Liver (tissue), 9 donors: ENCODE results near the gene PLAAT1. TPM values are rescaled to one million over a fixed set of nuclear protein-coding genes. Genes with fewer than 3 reads are reported as not detected.

Source experiments
- DNase-seq: peaks from one replicate; pipeline ENCODE4 v3.0.0-alpha.2; 2017; ENCODE audit warnings: low spot score
- H3K27ac ChIP-seq, 2 donors: one replicate each; pipeline ENCODE4 v1.7.0; 2013; ENCODE audit warnings: inconsistent platforms in 2 of 2, low read length in 2 of 2, control low read depth in 1 of 2, low read depth in 1 of 2, mild to moderate bottlenecking in 1 of 2
- H3K27me3 ChIP-seq, 4 donors: one replicate each; pipeline versions ENCODE4 v1.6.1 to v1.7.0; 2013; ENCODE audit warnings: low read length in 3 of 4, inconsistent platforms in 1 of 4, mild to moderate bottlenecking in 1 of 4, moderate library complexity in 1 of 4; ENCODE audit not compliant: control insufficient read depth in 4 of 4, insufficient read depth in 4 of 4
- H3K36me3 ChIP-seq, 4 donors: one replicate each; pipeline versions ENCODE4 v1.6.1 to v1.7.0; 2013; ENCODE audit warnings: low read length in 3 of 4, mild to moderate bottlenecking in 3 of 4, low read depth in 1 of 4, moderate library complexity in 1 of 4; ENCODE audit not compliant: control insufficient read depth in 4 of 4, insufficient read depth in 3 of 4
- H3K4me1 ChIP-seq, 4 donors: one replicate each; pipeline versions ENCODE4 v1.6.1 to v1.7.0; 2013; ENCODE audit warnings: low read length in 3 of 4, mild to moderate bottlenecking in 3 of 4, moderate library complexity in 1 of 4; ENCODE audit not compliant: control insufficient read depth in 4 of 4, insufficient read depth in 4 of 4
- H3K4me3 ChIP-seq, 3 donors: one replicate each; pipeline versions ENCODE4 v1.6.1 to v1.7.0; 2013; ENCODE audit warnings: low read length in 3 of 3, control low read depth in 1 of 3, low read depth in 1 of 3, mild to moderate bottlenecking in 1 of 3
- H3K9ac ChIP-seq, 2 donors: one replicate each; pipeline ENCODE4 v1.7.0; 2013; ENCODE audit warnings: low read length in 2 of 2, mild to moderate bottlenecking in 2 of 2, moderate library complexity in 2 of 2, control low read depth in 1 of 2, low read depth in 1 of 2
- H3K9me3 ChIP-seq, 4 donors: one replicate each; pipeline versions ENCODE4 v1.6.1 to v1.7.0; 2013; ENCODE audit warnings: low read length in 3 of 4; ENCODE audit not compliant: control insufficient read depth in 4 of 4
- EGR1 ChIP-seq, 2 donors: IDR thresholded peaks; 2 replicates each; pipeline ENCODE4 v1.6.1; 2016 to 2018; ENCODE audit warnings: antibody characterized with exemption in 2 of 2, low read depth in 2 of 2
- FOXA1 ChIP-seq: IDR thresholded peaks from 2 replicates; pipeline ENCODE4 v1.6.1; 2016; ENCODE audit warnings: antibody characterized with exemption
- FOXA2 ChIP-seq: IDR thresholded peaks from 2 replicates; pipeline ENCODE4 v1.6.1; 2016; ENCODE audit warnings: antibody characterized with exemption
- GABPA ChIP-seq, 2 donors: IDR thresholded peaks in 1 of 2; conservative IDR thresholded peaks in 1 of 2; 2 replicates each; pipeline ENCODE4 v1.6.1; 2016; ENCODE audit warnings: antibody characterized with exemption in 2 of 2, mild to moderate bottlenecking in 1 of 2, moderate library complexity in 1 of 2
- JUND ChIP-seq, 2 donors: IDR thresholded peaks; 2 replicates each; pipeline ENCODE4 v1.6.1; 2016; ENCODE audit warnings: antibody characterized with exemption in 2 of 2
- TAF1 ChIP-seq: conservative IDR thresholded peaks from 2 replicates; pipeline ENCODE4 v1.6.1; 2016; ENCODE audit warnings: antibody characterized with exemption, mild to moderate bottlenecking
- YY1 ChIP-seq: IDR thresholded peaks from 2 replicates; pipeline ENCODE4 v1.6.1; 2016; ENCODE audit warnings: antibody characterized with exemption, mild to moderate bottlenecking
- WGBS: extraction: QIAGEN DNeasy Blood & Tissue Kit; methylation state at CpG from one replicate; pipeline ENCODE4 v1.1.7; 2013; 5-methylcytosine and 5-hydroxymethylcytosine counted together
- polyA plus RNA-seq, 2 donors: library from polyadenylated mRNA; stranded (reverse) in 1 of 2; unstranded in 1 of 2; fragments of 200-250 nt in 1 of 2; fragments of >200 nt in 1 of 2; fragmentation: Nextera tagmentation in 1 of 2; extraction: Ambion mirVana in 1 of 2; gene quantifications; one replicate each; pipeline versions ENCODE4 v1.2.1 to v1.2.3, GENCODE V29; 2013 to 2015
- total RNA-seq, 2 donors: library from RNA; depleted of rRNA; stranded (reverse); fragments of >200 nt; gene quantifications; one replicate each; pipeline ENCODE4 v1.2.3, GENCODE V29; 2014
- TF ChIP-seq, protein P1 (sequence below): IDR thresholded peaks from 2 replicates; pipeline ENCODE4 v1.6.1; 2016; ENCODE audit warnings: antibody characterized with exemption
- TF ChIP-seq, protein P2 (sequence below): IDR thresholded peaks from 2 replicates; pipeline ENCODE4 v1.6.1; 2016; ENCODE audit warnings: antibody characterized with exemption, mild to moderate bottlenecking
- donor health status: healthy.
- donor health status: healthy.
- donor health status: healthy.
- donor health status: healthy.
- donor health status: healthy.

PLAAT1 gene
- total and polyA plus RNA-seq, 4 donors, result 0.12 to 0.37 (median 0.19) TPM; not detected in 1

DNA sequence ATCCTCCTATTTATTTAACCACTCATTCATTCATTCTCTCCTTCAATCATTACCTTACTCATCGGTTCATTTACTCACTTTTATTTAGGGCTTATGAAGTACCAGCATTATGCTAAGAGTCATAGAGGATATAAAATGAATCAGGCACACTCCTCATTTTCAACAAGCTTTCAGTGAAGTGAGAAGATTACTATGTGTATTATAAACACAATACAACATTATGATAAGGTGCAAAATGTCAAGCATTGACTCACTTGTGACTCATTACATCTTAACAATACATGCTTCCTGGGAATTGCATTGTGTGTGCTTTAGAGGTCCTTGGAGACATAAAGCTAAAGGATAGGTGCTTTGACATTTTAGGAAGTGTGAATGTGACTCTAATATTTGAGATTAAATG lies 60.4 kb downstream of the PLAAT1 start:
- no peak for DNase-seq
- H3K9me3 ChIP-seq, result peaks cover 0 to 1% (median 0%) of the 10 kb centered on the region in 4 donors
- 82% methylated on average over 1 of the region's 1 CpG for WGBS

DNA sequence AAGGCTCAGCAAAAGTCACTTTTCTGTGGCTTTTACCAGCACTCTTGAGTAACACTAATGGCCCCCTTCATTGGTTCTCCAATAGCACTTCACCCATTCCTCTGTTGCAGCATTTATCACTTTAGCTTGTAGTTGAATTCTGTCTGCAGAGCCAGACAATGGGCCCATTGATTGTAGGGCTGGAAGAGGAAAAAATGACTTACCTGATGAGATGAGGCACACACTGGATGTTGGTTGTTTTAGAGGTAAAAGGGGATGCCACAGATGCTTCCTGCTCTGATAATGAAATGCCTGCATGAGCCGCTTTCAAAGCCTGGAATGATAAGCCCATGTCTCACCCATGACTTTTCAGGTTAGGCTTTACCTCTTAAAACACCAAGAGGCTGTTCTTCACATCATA lies 64.3 kb downstream of the PLAAT1 start:
- H3K9ac ChIP-seq, result no peak overlapping the region
- no peak overlapping the region for H3K4me3 ChIP-seq
- 88% methylated on average over 1 of the region's 1 CpG for WGBS
- H3K27ac ChIP-seq, result no peak overlapping the region
- no peaks in the 10 kb centered on the region for H3K9me3 ChIP-seq
- no peaks in the 10 kb centered on the region for H3K36me3 ChIP-seq
- TF ChIP-seq FOXA1, result no peak
- TF ChIP-seq, protein P1, sequence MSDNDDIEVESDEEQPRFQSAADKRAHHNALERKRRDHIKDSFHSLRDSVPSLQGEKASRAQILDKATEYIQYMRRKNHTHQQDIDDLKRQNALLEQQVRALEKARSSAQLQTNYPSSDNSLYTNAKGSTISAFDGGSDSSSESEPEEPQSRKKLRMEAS, result no peak
- TF ChIP-seq, protein P2, sequence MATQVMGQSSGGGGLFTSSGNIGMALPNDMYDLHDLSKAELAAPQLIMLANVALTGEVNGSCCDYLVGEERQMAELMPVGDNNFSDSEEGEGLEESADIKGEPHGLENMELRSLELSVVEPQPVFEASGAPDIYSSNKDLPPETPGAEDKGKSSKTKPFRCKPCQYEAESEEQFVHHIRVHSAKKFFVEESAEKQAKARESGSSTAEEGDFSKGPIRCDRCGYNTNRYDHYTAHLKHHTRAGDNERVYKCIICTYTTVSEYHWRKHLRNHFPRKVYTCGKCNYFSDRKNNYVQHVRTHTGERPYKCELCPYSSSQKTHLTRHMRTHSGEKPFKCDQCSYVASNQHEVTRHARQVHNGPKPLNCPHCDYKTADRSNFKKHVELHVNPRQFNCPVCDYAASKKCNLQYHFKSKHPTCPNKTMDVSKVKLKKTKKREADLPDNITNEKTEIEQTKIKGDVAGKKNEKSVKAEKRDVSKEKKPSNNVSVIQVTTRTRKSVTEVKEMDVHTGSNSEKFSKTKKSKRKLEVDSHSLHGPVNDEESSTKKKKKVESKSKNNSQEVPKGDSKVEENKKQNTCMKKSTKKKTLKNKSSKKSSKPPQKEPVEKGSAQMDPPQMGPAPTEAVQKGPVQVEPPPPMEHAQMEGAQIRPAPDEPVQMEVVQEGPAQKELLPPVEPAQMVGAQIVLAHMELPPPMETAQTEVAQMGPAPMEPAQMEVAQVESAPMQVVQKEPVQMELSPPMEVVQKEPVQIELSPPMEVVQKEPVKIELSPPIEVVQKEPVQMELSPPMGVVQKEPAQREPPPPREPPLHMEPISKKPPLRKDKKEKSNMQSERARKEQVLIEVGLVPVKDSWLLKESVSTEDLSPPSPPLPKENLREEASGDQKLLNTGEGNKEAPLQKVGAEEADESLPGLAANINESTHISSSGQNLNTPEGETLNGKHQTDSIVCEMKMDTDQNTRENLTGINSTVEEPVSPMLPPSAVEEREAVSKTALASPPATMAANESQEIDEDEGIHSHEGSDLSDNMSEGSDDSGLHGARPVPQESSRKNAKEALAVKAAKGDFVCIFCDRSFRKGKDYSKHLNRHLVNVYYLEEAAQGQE, result no peak
- no peak for TF ChIP-seq JUND (IDR thresholded peaks at IDR 0.05)
- no peak for TF ChIP-seq FOXA2
- no peaks in the 10 kb centered on the region for H3K4me1 ChIP-seq
- no peak for DNase-seq
- no peaks in the 10 kb centered on the region for H3K27me3 ChIP-seq

More for the DNA sequence above, 60.4 kb downstream of the PLAAT1 start:
- Histone ChIP-seq H3K4me1 (no peaks in the 10 kb centered on the region), H3K27me3 (no peaks in the 10 kb centered on the region), H3K4me3 (no peak overlapping the region), H3K27ac (no peak overlapping the region), H3K36me3 (no peaks in the 10 kb centered on the region), H3K9ac (no peak overlapping the region)
- TF ChIP-seq EGR1 (IDR thresholded peaks at IDR 0.05; ENCODE audit: low read depth in 2 of 2), result no peak
- no peak for TF ChIP-seq YY1
- TF ChIP-seq, protein P2, result no peak
- no peak for TF ChIP-seq GABPA (IDR thresholded peaks at IDR 0.05 in 1 of 2, conservative IDR thresholded peaks at IDR 0.05 in 1 of 2)
- TF ChIP-seq FOXA1, result no peak
- TF ChIP-seq TAF1, result no peak
